ENCODE results near the gene ITGAV. TPM values are rescaled to one million over a fixed set of nuclear protein-coding genes. Genes with fewer than 3 reads are reported as not detected.
A peak's percentile ranks its signal among the peaks of the same experiment; 100 is the strongest.

Gene ITGAV
- total RNA-seq, 1 experiment from 2014 or later = 118 TPM

DNA sequence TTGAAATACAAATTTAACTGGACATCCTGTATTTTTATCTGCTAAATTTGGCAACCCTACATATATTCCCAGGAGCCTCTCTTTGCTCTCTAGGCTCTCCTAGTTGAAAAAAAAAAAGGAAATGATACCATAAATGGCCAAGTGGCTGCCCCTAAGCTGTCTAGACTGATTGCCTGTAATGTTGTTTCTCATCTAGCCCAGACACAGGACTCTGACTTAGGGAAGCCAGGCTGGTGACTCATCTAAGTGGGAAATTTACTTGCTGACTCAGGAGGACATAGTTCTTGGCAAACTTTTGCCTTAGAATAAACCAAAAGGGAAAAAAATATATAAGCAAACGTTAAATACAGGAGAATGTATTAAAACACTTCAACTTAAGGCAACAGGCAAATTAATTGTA, 14.6 kb upstream of the ITGAV start:
- DNase-seq (ENCODE audit: low read depth) = peak; percentile 96

DNA sequence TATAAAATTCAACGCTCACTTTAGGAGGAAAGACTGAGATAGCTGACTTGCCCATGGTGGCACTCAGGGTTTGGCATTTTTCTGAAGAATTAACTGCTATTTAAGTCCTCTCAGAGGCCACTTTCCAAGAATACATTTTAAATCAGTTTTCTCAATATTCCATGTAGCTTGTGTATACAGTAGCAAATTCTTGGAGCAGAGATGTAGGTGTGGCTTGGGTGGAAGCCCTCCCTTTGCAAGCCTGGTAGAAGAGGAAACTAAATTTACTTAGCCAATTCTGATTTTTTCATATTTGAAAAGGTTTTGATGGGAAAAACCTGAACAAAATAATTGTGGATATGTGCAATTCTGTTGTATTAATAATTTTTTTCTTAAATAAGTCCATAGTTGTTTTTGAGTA, 14.0 kb upstream of the ITGAV start:
- peak; percentile 29 for DNase-seq (ENCODE audit: low read depth)

DNA sequence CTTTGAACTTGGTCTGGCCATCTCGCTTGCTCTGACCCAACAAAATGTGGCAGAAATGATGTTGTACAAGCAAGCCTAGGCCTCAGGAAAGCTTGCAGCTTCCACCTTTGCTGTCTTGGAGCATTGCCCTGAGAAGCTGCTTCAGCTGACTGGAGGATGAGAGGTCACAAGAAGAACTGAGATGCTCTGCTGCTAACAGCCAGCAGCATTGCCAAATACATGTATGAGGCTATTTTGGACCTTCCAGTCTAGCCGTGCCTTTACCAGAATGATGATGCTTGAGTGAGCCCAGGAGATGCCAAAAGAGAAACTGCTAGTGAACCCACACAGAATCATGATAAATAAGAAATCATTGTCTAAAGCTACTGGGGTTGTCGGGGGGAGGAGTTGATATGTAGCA, 13.2 kb upstream of the ITGAV start:
- DNase-seq (ENCODE audit: low read depth) = peak; percentile 13

DNA sequence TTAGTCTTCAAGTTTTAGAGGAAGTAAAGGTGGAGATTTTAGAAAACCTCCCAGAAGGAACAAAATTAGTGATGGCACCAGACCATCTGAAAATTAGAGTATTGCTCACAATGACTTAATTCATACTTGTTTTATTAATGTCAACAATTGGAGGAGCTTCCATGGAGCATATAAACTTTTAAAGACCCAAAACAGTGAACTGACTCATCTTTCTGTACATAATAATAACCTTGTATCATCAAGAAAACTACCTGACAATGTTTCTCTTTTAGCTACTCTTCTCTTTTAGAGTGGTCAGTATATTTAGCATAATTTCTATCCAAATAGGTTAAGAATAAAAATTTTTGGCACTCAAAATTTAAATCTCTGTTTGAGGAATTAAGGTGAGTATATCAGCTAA, 7.2 kb upstream of the ITGAV start:
- no peak for DNase-seq (ENCODE audit: low read depth)

DNA sequence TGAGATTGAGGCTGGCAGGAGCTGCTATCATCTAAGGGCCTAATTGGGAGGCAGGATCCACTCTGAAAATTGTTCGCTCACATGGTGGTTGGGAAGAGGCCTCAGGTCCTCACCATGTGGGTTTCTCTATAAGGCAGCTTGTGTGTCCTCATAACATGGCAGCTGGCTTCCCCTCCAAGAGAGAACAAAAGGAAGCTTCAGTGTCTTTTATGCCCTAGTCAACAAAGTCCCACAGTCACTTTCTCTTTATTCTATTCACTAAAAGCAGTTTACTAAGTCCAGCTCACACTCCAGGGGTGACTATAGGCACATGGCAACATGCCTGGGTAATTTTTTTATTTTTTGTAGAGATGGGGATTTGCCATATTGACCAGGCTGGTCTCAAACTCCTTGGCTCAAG, 5.8 kb upstream of the ITGAV start:
- no peak for DNase-seq (ENCODE audit: low read depth)

DNA sequence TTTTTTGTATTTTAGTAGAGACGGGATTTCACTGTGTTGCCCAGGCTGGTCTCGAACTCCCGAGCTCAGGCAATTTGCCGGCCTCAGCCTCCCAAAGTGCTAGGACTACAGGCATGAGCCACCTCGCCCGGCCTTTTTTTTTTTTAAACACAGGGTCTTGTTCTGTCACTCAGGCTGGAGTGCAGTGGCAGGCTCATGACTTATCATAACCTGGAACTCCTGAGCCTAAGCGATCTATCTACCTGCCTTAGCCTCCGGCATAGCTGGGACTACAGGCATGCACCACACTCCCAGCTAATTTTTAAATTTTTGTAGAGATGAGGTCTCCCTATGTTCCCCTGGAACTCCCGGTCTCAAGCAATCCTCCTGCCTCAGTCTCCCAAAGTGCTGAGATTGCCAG, 1.4 kb upstream of the ITGAV start:
- no peak for DNase-seq (ENCODE audit: low read depth)

DNA sequence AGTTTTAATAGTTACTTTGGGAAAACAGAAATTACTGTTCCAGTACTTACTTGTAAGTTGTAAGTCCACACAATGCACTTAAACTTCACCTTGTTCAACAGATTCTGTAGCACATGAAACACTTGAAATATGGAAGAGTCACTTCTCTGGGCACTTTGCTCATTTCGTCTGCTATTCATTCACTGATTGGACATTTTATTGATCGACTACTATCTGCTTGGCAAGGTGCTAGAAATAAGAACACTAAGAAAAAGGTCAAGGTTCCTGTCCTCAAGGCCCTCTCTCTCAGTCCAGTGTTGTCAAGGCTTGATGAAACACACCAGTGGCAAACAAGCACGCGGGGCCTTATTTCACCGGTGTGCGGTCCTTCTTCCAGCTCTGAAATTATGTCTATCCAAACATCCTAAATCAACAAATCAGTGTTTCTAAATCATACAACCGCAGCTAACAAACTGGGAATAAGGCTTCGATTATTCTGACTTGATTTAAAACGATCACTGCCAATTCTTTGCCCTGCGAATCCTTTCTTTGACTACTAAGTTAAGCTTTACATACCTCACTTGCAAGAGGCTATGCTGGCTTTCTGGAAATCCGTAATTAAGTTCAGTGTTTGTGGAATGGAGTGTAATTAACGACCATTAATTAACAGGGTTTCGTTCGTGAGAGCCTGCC, 780 bp upstream of the ITGAV start:
- no peak for DNase-seq (ENCODE audit: low read depth)

DNA sequence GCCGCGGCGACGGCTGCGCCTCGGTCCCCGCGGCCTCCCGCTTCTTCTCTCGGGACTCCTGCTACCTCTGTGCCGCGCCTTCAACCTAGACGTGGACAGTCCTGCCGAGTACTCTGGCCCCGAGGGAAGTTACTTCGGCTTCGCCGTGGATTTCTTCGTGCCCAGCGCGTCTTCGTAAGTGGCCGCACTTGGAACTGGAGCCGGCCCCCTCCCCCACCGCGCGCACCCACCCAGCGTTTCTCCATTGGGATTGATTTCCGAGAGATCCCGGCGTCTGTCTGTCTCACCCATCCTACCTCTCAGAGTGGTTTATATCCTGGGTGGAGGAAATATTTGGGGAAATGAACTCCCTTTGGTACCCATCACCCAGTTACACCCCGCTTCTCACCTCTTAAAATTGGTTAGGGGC, 498 bp downstream of the ITGAV start:
- DNase-seq (ENCODE audit: low read depth) = peak; percentile 49

DNA sequence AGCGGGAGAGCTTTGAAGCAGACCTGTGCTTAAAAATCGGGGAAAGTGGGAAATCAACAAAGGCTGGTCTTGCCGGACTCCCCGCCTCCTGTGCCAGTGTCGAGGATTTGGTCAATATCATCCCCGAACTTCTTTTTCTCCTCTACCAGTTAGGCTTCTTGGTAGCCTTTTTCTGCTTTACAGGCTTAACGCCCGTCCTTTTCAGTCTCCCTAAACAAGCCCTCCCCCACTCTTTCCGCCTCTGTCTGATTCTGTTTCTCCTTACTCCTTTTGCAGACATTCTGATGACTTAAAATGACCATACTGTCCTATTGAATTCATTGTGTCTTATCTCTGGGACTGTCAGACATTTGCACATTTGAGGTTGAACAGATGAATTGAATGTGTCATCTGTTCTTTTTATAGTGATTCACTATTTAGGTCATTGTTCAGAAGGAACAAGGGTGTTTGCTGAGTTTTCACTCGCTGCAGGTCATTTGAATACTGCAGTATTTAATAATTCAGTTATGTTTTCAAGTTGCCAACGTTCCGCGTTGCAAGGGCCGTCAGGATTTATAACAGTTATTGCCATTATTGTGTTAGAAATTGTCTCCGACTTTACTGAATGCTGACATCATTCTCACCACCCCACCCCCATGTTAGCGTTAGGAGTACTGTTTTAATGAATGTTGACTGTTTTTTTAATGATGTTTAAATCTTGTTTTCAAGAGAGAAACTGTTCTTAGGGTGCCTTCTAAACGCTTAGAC, 1.1 kb downstream of the ITGAV start:
- peak; percentile 66 for DNase-seq (ENCODE audit: low read depth)

DNA sequence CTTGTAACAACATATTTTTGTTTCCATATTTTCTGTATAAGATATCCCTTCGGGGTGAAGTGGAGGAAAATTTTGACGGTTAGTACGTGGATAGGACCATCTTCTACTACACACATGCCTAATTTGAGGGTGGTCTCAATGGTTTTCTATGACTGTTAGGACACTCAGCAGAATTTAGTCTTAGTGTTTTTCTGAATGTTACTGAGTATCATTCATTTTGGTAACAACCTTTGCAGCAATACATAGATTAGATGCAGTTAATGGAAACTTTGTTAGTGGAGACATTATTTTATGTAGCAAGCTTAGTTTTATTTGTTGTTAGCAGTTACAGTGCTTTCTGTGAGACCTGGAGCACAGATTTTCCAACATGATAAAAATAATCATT, 1.6 kb downstream of the ITGAV start:
- DNase-seq (ENCODE audit: low read depth) = no peak

DNA sequence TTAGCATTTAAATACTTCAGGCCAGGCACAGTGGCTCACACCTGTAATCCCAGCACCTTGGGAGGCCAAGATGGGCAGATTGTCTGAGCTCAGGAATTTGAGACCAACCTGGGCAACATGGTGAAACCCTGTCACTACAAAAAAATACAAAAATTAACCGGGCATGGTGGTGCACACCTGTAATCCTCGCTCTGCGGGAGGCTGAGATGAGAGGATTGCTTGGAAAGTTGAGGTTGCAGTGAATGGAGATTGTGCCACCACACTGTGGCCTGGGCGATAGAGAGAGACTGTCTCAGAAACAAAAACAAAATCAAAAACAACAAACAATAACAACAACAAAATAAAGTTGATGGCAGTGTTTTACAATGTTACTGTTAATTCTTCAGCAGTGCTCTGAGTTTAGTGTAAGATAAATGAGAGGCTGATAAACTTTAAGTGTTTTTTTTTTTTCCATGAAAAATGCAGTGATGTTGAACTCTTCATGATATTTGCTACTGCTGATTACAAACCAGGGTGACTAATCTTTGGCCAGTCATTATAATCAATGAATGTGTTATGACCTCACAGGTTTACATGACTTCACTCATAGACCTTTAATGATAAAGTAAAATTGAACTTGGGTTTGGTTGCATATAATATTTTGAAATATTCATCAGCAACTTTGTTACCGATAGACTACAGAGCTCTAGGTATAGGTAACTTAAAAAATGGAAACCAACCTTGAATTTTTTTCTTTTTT, 2.5 kb downstream of the ITGAV start:
- no peak for DNase-seq (ENCODE audit: low read depth)

DNA sequence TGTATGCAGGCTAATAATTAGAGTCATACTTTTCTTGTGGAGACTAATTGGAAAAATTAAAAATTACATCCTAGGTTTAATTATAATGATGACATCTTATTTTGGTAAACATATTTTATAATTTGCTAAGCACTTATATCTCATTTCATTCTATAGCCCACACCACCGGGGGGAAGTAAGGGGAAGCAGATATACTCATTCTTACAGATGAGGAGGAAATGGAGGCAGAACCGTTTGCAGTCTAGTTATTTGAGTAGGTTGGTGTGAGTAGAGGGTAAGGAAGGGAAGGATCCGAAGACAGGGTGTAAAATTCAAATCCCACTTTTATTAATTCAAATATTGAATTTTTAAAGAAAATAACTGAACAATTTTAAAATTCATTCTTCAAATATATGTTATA, 3.7 kb downstream of the ITGAV start:
- no peak for DNase-seq (ENCODE audit: low read depth)

DNA sequence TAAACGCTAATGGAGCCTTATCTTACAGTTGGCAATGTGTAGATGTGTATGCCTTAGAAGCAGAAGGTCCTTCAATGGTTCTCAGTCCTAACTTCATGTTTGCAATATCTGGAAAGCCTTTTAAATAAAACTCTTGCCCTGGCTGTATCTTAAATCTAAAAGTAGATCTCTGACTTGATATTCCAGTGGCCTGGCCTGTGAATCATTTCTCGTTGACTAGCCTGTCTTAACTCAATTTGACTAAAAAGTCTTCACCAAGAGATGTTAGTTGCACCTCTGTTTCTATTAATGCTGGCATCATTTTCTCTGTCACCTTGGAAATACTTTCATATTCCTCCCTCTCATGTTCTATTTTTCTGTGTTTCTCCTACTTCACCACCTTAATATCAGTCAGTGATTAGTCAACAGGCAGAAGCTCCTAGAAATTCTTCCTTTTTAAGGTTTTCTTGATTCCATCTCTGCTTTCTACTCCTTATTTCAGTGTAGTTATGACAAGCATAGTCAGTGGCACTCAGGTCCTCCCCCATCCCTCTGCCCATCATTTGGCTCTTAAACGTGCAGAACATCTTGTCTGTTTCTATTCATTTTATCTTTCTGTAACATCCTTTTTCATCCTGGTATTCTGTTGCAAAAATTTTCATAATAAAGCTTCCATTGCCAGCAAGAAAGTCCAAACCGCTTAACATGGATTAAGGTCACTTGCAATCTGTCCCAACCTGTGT, 4.3 kb downstream of the ITGAV start:
- DNase-seq (ENCODE audit: low read depth) = no peak

DNA sequence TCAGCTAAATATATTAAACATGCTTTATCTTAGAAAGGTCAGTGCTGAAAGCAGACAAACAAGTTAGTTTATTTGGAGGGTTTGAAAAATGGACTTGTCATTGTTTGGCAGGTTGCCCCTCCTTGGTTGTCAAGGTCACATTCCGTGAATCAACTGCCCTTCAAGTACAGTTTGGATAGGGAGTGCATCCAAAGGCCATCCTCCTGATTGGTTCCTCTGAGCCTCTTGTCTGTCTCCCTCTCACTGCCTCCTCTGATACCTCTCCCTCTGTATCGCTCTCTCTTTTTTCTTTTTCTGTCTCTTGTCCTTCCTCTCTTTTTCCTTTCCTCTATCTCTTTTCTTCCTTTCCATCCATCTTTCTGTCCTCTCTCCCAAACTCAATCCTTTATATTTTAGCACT, 5.4 kb downstream of the ITGAV start:
- DNase-seq (ENCODE audit: low read depth) = peak; percentile 38

DNA sequence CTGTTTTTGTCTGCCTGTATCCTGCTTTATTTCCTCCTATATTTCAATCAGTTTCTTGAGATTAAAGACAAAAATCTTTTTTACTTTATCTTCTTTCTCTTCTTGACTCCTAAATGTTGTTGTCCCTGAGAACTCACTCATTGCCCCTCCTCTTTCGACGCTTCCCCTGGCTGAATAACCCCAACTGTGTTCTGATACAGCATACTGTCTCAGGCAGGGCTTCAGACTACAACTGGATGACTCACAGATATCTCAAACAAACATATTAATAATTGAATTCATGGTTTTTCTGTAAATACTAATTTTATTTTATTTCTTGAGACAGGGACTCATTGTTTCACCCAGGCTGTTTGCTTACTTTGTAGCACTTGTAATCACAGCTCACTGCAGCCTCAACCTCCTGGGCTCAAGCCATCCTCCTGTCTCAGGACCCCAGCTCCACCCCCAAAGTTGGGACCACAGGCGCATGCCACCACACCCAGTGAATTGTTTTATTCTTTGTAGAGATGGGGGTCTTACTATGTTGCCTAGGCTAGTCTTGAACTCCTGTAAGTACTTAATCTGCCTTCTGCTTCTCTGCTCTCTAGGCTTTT, 9.4 kb downstream of the ITGAV start:
- no peak for DNase-seq (ENCODE audit: low read depth)

DNA sequence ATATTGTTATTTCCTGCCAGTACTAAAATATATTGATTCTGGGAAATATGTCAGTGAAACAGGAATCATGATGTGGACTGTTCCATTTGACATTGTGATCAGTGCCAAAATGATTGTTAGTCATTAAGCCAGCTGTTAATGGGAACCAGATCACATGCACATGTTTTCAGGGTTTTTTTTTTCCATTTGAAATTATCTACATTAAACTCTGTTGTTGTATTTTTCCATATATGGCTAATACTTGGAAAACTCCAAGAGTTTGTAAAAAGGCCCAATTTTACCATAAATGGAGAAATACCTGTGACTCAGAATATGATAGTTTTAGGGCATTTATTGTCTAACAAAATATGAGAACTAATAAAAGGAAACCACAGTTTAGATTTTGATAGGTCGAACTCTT, 13.4 kb downstream of the ITGAV start:
- no peak for DNase-seq (ENCODE audit: low read depth)

DNA sequence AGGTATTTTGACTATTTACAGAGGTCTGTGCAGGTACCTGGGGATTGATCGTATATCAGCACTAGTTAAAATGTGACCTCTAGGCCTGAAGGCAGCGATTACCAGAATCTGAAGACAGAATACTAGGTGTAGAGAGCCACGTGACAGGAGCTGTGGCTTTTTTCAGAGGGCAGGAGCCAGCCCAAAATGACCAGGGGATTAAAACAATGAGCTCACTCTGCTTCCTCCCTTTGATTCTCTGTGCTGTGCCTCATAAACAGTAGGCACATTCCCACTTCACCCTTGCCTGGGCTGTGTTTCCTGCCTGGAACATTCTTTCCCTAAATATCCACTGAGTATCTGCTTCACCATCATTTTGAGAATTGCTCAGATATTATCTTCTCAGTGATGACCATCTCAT, 15.2 kb downstream of the ITGAV start:
- DNase-seq (ENCODE audit: low read depth) = peak; percentile 37

DNA sequence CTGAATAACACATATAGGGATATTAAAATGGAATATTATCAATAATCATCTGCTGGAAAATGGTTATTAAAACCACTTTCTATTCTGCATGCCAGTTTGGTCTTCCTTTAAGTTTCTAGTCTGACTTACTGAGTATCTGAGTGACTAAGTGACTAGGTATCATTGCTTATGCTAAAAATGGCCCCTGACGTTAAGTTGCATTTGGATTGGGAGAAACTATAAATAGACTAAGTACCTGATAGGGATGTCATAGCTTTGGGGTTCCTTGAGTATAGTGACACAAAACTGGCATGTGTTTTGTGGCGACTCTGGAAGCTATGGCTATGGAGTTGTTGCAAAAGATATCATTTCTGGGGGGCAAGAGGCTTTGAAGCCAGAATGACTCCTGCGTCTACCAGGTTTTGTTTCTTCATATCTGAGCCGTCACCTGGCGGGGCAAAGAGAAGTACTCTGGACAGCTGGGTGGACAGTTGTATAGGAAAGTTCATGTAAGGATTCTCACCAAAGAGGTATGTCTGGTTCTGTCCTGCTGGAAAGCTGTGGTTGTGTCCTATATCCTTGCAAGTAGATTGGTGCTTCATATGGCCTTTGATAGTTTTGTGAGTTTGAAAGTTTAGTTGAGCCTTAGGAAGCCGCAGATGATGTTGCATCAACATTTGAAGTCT, 17.9 kb downstream of the ITGAV start:
- DNase-seq (ENCODE audit: low read depth) = no peak

DNA sequence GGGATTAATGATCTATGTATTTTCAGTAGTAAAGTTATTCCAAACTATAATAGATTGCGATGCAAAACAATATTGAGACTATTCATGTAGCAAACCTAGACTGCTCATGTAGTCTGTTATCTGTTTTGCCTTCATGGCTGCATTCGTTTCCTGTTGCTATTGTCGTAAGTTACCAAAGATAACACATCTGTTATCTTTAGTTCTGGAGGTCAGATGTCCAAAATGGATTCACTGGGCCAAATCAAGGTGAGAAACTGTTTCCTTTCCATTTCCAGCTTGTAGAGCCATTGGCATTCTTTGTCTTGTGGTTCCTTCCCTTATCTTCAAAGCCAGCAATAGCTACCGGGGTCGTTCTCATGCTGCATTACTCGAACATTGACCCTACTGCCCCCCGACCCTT, 20.9 kb downstream of the ITGAV start:
- DNase-seq (ENCODE audit: low read depth) = no peak

DNA sequence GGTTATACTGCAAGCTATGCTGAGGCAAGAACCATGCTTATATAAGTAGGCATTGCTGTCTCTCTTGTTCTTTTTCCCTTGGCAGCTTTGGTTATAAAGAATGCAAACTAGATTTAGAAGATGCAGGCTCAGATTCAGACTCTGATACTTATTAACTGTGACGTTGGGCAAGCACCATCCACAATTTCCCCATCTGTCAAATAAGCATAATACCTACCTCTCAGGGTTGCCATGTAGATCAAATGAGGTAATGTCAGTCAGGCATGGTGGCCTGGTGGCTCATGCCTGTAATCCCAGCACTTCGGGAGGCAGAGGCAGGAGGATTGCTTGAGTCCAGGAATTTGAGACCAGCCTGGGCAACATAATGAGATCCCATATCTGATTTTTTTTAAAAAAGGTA, 21.7 kb downstream of the ITGAV start:
- no peak for DNase-seq (ENCODE audit: low read depth)

DNA sequence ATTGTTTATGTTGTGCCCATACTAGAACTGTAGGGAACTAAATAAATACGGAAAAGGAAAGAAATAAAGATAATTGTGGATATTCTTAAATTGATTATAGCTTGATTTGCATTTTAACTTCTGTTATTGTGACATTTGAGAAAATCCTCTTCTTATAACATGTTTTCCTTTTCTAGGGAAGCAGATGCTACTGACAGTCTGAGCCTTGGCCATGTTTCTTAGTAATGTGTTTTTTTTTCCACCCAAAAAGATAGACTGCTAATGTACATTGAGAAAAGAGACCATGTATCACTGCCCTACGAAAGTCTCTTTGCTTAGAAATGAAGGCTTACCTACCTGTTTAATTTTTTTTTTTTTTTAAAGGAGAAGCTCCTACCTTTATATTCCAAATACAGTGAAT, 22.2 kb downstream of the ITGAV start:
- DNase-seq (ENCODE audit: low read depth) = no peak
